Stimulated activated CD8-positive, alpha-beta memory T cell treated with anti-CD3 and anti-CD28 coated beads, Interleukin-12 subunit alpha, Interleukin-12 subunit beta, amount 100 ng/mL, for 24 hours (primary cell): Measurements from ENCODE around the gene DPM2.

Source experiments
- DNase-seq: peaks from one replicate; pipeline ENCODE4 v3.0.0-alpha.2; 2020; ENCODE audit errors: extremely low read depth

The DPM2 gene

DNA sequence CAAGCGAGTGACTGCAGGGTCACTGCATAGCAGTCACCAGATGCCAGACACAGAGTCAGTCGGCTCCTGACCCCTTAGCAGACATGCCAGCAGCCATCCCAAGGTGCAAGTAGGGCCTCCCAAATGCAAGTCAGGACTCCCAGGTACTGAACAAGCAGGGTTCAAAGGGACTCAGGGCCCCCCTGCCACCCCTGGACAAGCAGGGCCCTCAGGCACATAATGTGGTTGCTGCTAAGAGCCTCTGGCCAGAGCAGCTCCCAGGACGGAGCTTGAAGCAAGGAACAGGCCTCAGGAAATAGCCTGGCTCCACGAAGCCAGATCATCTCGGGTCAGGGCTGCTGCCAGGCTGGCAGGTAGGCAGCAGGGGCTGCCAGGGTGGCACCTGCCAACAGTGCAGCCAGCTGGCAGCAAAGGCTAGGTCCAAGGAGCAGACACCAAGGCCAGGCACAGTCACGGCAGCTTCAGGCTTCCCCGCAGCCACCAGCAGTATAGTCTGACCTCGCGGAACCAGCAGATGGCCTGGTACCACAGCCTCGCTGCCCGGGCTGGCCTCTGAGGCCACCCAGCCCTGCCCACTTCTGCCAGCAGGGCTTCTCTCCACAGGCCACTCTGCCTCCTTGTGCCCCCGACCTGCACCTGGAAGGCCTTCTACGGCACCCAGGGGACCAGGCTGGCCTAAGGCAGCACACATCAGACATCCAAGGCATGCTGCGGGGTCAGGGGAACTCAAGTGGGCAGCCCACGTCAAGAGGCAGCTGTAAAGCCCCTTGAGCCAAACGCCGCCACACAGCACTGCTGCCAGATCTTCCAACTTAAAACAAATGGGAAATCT is 35.7 kb upstream of the DPM2 start:
- no peak for DNase-seq

DNA sequence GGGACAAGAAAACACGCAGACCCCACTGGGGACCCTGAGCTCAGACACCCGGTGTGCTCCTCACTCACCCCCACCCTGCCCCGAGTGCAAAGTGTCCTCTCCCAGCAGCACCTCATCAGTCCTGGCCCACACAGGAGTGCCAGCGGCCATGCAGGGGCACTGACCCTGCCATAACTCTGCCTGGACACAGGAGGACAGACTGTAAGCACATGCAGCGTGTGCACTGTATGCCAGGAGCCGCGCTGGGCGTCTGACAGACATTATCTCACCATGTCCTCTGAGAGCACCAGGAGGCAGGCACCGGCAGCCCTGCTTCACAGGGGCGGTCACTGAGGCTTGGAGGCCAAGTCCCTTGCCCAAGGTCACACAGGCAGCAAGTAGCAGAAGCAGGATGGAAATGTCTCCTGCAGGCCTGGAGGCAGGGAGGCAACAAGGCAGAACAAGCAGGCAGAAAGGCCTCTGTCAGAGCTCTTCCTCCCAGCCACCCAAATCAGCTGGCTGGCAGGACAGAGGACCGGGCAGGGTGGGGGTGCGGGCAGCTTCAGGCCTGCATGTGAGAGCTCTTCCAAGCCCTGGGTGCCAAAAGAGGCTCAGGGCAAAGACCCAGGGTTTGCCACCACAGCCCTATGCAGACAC is 34.7 kb upstream of the DPM2 start:
- DNase-seq: no peak

DNA sequence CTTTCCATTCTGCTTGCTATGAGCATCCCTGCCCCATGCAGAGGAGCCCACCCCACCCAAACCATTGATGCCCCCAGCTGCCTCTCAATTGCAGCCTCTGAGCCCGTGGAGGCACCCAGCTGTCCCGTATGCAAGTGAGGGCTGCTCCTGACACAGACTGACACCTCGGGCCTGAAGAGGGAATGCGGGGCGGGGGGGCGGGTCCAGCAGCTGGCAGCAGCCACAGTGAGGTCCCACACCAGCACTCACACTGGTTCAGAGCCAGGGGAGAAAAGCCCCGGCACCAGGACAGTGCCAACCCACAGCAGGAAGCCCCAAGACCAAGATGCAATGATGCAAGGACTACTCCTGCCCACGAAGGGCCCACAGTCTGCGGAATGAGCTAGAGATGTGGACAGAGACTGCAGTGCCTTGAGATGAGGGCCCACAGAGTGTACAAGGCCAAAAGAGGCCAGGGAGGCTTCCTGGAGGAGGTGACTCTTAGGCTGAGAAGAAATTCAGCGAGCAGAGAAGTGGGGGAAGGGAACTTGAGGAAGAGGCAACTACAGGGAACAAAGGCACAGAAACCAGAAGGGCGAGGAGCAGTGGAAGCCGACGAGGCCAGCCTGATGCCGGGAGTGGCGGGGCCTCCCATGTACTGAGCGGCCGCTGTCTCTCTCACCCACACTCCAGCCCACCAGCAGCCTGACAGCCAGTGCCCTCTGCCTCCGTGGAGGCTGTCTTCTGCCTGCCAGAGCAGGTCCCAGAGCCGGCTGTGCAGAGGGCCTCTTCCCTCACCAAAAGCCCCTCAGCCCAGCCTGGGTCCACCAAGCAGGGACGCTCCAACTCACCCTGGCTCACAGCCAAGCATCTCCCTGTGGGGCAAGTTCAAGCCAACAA is 33.9 kb upstream of the DPM2 start:
- DNase-seq: no peak

DNA sequence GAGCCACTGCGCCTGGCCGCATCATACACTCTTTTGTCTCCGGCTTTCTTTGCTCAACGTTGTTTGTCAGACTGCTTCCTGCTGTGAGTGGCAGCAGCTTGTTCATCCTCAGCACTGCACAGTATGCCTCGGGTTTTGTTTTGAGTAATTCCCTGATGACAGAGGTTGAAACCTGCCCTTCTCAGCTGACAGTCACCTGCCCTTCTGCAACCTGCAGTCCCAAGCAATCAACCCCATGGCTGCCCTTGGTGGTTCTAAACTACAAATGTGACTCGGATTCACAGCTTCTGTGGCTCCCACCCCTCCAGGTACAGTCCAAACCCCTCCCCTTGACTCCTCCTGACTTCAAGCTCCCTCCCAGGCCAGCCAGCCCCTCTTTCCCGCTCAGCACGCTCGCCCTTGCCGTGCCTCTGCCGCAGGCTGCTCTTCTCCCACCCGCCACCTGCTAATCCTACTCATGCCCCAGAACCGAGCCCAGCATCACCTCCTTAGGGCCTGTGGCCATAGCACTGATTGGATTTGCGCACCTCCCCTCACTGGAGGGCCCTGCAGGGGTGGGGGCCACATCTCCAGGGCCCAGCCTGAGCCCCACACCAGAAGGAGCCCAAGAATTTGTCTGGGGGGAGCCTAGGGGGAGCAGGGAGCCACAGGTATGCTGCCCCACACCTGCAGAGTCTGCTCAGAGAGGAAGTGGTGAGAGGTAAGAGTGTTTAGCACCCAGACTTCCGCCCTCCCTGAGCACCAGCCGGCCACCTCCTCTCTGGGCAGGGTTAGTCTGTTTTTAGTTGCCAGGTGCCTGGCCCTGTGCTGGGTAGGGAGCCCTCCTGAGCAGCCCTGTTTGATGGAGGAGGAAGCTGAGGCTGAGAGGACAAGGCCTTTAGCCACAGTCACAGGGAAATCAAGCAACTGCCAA is 33.0 kb upstream of the DPM2 start:
- DNase-seq: no peak

DNA sequence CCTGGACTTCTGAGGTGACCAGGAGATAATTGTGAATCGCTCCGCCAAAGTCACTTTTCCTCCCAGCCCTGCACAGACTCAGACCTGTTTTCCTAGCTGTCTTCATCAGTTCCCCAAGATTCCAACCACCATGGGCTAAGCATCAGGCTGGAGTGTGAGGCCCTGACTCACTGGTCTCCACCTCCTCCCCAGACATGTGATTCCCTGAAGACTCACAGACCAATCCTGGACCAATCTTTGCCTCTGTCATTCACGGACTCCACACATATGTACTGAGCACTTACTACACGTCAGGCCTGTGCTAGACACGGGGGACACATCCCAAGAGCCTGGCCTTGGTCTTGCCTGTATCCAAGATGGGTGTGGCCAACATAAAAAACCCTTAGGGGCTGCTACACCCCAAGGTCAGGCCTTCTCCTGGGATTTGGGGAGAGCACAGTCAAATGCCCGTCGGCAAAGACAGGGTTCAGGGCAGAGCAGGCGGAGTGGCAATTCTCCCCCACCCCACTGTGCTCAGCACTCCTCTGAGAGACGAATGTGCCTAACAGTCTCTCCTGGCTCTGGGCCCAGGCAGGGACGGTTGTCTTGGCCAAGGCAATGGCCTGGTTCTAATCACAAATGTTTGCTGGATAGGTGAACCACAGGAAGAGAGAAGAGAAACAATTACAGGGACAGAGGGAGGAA is 31.2 kb upstream of the DPM2 start:
- no peak for DNase-seq

DNA sequence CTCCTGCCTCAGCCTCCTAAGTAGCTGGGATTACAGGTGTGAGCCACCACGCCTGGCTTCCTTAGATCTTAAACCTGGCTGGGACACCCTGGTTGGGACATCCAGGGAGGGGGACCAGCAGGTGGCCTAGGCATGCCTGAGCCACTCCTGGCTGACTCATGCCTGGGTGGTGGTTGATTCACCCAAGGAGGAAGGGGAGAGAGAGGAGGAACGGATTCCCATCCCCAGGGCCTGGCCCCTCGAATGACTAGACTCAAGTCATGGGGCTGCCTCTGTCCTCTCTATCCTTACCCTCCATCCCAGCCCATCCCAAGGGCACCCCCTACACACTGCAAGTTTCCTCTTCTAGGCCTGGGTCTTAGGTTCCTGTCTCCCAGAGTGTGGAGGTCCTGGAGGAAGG is 30.4 kb upstream of the DPM2 start:
- DNase-seq: no peak

DNA sequence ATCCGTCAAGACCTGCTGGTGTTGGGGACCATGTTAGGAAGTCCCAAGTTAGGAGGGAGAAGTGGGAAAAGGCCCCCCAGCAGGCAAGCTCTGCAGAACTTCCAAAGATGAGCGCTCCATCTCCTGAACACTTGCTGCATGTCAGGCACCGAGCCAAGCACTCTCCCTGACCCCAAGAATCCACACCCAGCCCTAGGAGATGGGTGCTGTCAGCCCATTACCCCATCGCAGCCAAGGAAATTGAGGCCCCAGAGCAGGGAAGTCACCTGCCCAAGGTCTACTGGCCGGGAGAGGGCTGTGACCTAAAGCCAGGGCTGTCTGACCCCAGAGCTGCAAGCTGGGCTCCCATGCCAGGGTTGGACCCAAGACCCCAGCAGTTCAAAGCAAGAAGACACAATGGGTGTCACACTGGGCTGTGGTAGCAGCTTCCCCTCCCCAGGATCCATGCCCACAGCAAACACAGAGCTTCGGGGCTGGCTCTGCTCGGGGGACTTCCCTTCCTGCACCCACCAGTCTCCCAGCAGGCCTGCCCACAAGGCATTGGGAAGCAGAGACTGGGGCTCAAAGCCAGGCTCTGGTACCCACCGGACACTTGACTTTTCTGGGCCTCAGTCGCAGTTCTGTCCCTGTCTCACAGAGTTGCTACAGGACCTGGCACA is 29.6 kb upstream of the DPM2 start:
- DNase-seq: no peak

DNA sequence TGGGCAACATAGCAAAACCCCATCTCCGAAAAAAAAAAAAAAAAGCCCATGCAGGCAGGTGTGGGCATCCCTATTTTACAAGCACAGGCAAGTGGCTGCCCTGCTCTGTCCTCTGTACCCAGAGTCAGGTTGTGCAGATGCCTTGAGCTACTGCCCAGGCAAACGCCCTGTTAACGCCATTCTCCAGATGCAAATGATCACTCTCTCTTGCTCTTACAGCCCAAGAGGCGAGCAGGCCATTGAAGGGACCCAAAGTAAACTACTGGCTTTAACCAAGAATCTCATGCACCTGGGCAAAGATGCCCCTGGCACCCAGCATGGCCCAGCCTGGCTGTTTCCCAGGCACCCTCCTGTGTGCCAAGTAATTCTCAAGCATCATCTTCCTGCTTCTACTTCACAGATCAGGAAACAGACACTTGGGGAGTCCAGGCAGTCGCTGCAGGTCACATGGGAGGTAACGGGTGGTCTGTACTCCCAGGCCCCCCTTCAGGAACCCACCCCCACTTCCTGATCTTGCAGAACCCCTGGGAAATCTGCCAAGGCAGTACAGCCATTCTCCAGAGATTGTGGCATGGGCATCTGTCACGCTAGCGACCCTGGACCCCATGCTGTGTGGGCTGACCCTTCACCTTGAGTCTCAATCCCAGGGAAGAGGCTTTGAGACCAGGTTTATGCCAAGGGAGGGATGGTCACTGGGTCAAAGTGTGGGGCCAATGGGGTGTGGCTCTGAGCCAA is 28.9 kb upstream of the DPM2 start:
- DNase-seq: no peak

DNA sequence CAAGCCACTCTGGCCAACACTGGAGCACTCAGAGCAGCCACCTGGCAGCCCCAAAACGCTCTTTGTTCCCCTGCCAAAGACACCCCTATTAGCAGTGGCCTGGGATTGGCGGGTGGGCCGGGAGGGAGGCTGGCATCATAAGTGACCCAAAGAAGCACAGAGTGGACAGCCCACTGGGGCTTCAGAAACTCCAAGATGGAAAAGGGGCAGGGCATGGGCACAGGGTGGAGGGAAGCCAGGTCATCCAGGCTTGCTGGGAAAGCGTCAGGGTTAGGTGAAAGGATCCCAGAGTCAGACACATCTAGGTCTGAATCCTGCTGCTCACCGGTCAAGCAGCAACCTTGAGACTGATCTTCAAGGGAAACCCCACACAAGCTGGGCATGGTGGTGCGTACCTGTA is 28.3 kb upstream of the DPM2 start:
- DNase-seq: no peak

DNA sequence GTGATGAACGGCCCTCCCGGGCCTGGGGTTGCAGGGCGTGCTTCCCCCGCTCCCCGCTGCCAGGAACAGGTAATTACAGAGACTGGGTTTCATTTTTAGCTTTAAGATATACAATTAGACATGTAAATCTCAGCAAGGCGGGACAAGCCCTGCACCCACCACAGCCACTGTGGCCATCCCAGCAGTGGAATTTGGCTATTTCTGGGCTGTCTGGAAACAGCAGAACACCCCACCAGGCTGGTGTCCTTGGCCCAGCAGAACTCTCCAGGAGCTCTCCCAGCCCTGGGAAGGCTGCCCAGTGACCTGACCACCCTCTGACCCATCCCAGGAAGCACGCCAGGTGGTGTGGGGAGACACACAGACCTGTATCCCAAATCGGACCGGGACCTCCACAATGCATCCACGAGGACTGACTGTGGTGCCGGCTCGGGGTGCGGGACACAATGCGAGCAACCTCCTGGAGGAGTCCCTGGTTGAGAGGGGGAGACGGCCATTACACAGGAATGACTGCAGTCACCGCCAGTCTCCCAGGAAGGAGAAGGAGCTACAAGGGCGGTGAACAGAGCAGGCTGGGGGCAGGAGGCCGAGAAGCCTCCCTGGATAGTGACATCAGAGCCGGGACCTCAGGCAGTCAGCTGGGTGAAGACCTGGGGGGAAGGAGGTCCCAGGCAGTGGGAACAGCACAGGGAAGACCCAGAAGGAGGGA is 25.9 kb upstream of the DPM2 start:
- no peak for DNase-seq

DNA sequence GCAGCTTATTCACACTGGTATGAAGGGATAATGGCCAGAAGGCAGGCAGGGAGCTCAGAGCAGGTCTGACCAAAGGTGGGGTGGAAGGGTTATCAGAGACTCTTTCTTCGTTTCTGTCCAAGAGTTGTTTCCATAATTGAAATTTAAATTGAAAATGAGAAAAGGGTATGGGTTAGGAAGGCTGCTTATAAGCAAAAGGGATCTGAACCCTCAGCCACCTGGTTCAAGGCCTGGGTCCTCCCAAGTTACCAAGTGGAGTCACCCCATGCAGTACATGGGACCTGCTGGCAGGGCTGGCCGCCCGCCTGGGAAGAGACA is 25.3 kb upstream of the DPM2 start:
- no peak for DNase-seq

DNA sequence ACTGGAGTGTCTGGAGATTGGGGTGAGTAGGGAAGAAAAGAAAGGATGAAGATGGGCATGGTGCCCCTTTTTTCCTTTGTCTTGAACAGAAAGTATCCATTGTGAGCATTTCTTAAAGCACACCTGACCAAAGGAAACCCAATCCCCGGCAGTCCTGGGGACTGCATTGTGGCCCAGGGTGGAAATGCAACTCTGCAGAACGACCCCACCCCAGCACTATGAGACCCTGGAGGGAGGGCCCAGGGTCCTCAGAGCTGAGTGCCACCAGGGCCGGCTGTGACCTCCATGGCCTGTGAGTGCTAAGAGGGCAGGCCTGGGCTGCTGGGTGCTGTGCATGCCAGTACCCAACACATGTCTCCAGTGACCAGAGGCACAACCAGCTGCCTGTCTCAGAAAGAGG is 24.6 kb upstream of the DPM2 start:
- DNase-seq: no peak

DNA sequence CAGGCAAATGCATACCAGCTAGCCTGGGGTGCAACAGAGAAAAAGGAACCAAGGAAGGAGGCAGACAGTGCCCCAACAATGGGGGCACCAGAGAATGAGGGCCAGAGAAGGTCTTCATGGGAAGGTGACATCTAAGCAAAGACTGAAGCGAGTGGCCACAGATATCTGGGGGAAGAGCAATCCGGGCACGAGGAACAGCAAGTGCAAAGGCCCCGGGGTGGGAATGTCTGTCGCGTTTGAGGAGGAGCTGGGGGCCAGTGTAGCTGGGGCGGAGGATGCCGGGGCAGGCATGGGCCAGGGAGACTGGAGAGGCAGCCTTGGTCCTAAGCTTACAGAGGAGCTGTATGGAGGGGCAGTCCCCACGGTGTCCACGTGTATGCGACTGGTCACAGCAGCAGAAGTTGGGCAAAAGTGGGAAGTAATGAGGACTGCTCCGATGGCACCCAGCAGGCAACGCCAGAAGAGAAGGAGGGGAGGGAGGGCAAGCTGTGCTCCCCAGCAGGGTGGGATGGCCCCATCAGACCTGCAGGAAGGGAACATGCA is 24.0 kb upstream of the DPM2 start:
- DNase-seq: no peak

DNA sequence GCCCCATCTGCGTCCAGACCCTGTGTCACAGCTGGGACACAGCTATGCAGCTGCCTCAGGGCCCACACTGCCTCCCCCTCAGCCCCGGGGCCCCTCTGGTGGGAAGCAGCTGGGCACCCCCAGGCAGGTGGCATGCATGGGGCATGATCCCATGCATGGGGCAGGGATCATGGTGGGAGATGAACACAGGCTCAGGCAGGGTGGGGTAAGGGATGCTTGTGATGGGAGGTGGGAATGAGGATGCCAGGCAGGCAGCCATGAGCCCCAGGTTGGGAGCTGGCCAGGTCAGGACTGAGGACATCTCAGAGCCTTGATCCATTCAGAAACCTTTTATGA is 23.5 kb upstream of the DPM2 start:
- no peak for DNase-seq

DNA sequence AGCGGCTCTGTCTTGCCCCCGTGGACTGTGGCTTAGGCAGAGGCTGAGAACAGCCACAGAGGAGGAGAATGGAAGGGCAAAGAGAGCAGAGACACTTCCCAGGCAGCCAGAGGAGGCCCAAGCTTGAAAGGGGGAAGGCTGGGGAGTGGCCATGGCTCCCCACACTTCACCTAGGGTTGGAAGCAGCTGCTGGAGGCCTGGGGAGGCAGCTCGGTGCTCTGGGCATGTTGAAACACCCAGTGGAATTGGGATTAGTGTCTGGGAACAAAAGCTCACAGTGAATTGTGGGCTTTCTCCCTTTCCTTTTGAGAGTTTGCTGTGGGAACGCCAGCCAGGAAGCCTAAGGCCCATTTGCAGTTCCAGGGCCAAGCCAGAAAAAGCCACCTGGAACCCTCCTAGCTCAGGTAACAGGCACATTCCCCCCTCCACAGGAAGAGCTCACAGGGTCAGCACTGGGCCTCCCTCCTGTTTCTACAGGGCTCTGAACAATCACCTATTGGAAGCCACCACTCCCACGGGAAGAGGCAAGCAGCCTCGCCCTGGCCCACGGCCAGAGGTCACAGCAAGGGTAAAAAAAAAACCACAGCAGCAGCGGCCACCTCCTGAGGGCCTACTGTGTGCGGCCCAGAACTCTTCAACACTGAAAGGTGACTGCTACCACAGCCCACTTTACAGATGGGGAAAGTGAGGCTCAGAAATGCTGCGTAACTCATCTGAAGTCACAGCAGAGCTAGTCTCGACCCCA is 22.9 kb upstream of the DPM2 start:
- DNase-seq: no peak

DNA sequence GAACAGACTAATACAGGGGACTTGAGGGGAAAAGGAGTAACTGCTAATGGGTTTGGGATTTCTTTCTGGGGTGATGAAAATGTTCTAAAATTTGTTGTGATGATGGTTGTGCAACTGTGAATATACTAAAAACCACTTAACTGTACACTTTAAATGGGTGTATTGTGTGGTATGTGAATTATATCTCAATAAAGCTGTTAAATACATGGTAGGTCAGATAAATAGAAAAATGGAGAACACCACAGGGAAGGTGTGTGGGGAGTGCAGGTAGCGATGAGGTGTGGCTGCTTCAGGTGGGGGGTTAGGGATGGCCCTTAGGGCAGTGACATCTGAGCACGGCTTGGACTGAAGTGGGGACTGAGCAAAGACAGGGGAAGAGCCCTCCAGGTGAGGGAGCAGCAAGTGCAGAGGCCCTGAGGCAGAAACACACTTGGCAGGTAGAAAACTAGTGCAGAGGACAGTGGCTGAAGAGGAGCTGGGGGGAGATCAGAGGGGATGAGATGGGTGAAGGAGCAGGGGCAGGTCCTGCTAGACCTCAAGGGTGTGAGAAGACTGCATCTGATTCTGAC is 22.3 kb upstream of the DPM2 start:
- no peak for DNase-seq

DNA sequence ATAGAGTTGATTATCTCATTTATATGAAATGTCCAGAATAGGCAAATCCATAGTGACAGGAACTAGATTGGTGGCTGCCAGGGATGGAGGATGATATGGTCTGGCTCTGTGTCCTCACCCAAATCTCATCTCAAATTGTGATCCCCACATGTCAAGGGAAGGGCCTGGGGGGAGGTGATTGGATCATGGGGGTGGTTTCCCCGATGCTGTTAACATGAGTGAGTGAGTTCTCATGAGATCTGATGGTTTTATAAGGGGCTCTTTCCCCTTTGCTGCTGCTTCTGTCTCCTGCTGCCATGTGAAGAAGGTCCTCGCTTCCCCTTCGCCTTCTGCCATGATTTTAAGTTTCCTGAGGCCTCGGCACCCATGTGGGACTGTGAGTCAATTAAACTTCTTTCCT is 21.7 kb upstream of the DPM2 start:
- DNase-seq: no peak

DNA sequence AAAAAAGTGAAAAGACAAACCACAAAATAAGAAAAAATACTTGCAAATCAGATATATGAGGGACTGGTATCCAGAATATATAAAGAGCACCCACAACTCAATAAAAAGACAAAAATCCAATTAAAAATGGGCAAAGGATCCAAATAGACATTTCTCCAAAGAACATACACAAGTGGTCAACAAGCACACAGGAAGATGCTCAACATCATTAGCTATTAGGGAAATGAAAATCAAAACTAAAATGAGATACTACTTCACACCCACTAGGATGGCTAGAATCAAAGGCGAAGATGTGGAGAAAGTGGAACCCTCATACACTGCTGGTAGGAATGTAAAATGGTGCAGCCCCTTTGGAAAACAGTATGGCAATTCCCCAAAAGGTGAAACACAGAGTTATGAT is 21.1 kb upstream of the DPM2 start:
- DNase-seq: no peak
